Measurements from ENCODE around the gene TNIK. TPM values are rescaled to one million over a fixed set of nuclear protein-coding genes. Genes with fewer than 3 reads are reported as not detected.

Gene TNIK
- total and polyA plus RNA-seq, 4 donors = 3.7 to 9.8 (median 5.2) TPM

DNA sequence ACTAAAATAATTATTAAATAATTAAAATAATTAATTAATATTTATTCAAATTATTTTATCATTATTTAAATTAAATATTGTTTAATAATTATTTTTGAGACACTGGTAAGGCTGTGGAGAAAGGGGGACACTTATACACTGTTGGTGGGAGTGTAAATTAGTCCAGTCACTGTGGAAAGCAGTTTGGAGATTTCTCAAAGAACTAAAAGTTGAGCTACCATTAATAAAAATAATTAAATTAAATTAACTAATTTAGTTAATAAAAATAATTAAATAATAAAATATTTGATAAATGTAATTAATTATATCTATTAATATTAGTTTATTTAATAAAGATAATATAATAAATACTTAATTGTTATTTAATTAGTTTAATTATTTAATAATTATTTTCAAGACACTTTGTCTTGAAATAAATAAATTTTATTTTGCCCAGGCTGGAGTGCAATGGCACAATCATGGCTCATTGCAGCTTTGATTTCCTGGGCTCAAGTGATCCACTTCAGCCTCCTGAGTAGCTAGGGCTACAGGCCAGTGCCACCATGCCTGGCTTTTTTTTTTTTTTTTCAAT is 16.4 kb upstream of the TNIK start:
- no peaks in the 10 kb centered on the region for H3K27me3 ChIP-seq (ENCODE audit: control insufficient read depth in 4 of 4, insufficient read depth in 4 of 4, low read length in 3 of 4)
- no peak overlapping the region for H3K27ac ChIP-seq (ENCODE audit: low read depth in 1 of 2, low read length in 2 of 2)
- no peak for DNase-seq (ENCODE audit: low spot score)
- no peaks in the 10 kb centered on the region for H3K4me1 ChIP-seq (ENCODE audit: control insufficient read depth in 4 of 4, insufficient read depth in 4 of 4, low read length in 3 of 4)
- TF ChIP-seq FOXA1 (IDR thresholded peaks at IDR 0.05) (no peak), HNF4A (conservative IDR thresholded peaks at IDR 0.05) (no peak), ATF3 (IDR thresholded peaks at IDR 0.05) (no peak), YY1 (IDR thresholded peaks at IDR 0.05) (no peak), RAD21 (IDR thresholded peaks at IDR 0.05) (no peak), NR2F2 (IDR thresholded peaks at IDR 0.05) (no peak), HNF4G (IDR thresholded peaks at IDR 0.05) (no peak), FOXA2 (IDR thresholded peaks at IDR 0.05) (no peak), JUND (IDR thresholded peaks at IDR 0.05) (no peak), EGR1 (IDR thresholded peaks at IDR 0.05; ENCODE audit: low read depth in 2 of 2) (no peak), RXRA (IDR thresholded peaks at IDR 0.05) (no peak)
- TF ChIP-seq, protein P1, sequence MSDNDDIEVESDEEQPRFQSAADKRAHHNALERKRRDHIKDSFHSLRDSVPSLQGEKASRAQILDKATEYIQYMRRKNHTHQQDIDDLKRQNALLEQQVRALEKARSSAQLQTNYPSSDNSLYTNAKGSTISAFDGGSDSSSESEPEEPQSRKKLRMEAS (IDR thresholded peaks at IDR 0.05) = no peak
- TF ChIP-seq, protein P2, sequence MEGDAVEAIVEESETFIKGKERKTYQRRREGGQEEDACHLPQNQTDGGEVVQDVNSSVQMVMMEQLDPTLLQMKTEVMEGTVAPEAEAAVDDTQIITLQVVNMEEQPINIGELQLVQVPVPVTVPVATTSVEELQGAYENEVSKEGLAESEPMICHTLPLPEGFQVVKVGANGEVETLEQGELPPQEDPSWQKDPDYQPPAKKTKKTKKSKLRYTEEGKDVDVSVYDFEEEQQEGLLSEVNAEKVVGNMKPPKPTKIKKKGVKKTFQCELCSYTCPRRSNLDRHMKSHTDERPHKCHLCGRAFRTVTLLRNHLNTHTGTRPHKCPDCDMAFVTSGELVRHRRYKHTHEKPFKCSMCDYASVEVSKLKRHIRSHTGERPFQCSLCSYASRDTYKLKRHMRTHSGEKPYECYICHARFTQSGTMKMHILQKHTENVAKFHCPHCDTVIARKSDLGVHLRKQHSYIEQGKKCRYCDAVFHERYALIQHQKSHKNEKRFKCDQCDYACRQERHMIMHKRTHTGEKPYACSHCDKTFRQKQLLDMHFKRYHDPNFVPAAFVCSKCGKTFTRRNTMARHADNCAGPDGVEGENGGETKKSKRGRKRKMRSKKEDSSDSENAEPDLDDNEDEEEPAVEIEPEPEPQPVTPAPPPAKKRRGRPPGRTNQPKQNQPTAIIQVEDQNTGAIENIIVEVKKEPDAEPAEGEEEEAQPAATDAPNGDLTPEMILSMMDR (IDR thresholded peaks at IDR 0.05; ENCODE audit: low read depth, low read length, missing input control) = no peak
- no peaks in the 10 kb centered on the region for H3K9me3 ChIP-seq (ENCODE audit: control insufficient read depth in 4 of 4, low read length in 3 of 4)
- no peak overlapping the region for H3K4me3 ChIP-seq (ENCODE audit: low read depth in 1 of 3, low read length in 3 of 3)
- H3K9ac ChIP-seq (ENCODE audit: low read depth in 1 of 2, low read length in 2 of 2) = no peak overlapping the region
- no peaks in the 10 kb centered on the region for H3K36me3 ChIP-seq (ENCODE audit: control insufficient read depth in 4 of 4, insufficient read depth in 3 of 4, low read depth in 1 of 4, low read length in 3 of 4)

DNA sequence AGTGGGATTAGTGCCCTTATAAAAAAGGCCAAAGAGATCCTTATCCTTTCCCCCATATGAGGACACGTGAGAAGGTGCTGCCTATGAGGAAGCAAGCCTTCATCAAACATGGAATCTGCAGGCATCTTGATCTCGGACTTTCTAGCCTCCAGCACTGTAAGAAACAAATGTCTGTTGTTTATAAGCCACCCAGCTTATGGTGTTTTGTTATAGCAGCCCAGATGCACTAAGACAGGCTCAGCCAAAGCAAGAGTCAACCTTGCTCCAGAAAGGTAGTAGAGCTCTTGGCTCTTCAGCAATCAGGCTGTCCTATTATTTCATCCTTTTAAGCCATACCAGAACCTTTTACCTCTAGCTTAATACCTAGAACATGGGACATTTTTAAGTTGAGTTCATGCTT is 12.3 kb upstream of the TNIK start:
- Histone ChIP-seq H3K27ac (ENCODE audit: low read depth in 1 of 2, low read length in 2 of 2) (no peak overlapping the region), H3K27me3 (ENCODE audit: control insufficient read depth in 4 of 4, insufficient read depth in 4 of 4, low read length in 3 of 4) (no peaks in the 10 kb centered on the region), H3K9me3 (ENCODE audit: control insufficient read depth in 4 of 4, low read length in 3 of 4) (no peaks in the 10 kb centered on the region), H3K4me3 (ENCODE audit: low read depth in 1 of 3, low read length in 3 of 3) (no peak overlapping the region), H3K36me3 (ENCODE audit: control insufficient read depth in 4 of 4, insufficient read depth in 3 of 4, low read depth in 1 of 4, low read length in 3 of 4) (no peaks in the 10 kb centered on the region), H3K4me1 (ENCODE audit: control insufficient read depth in 4 of 4, insufficient read depth in 4 of 4, low read length in 3 of 4) (no peaks in the 10 kb centered on the region), H3K9ac (ENCODE audit: low read depth in 1 of 2, low read length in 2 of 2) (no peak overlapping the region)
- DNase-seq (ENCODE audit: low spot score) = no peak
- WGBS = 86% methylated on average over 2 of the region's 2 CpGs
- no peak for TF ChIP-seq FOXA1 (IDR thresholded peaks at IDR 0.05)
- TF ChIP-seq RAD21 (IDR thresholded peaks at IDR 0.05) = no peak
- TF ChIP-seq SP1 (IDR thresholded peaks at IDR 0.05) = no peak
- TF ChIP-seq TAF1 (conservative IDR thresholded peaks at IDR 0.05) = no peak
- TF ChIP-seq, protein P2 (IDR thresholded peaks at IDR 0.05; ENCODE audit: low read depth, low read length, missing input control) = no peak
- TF ChIP-seq, protein P1 (IDR thresholded peaks at IDR 0.05) = no peak
- no peak for TF ChIP-seq FOXA2 (IDR thresholded peaks at IDR 0.05)
- TF ChIP-seq, protein P3, sequence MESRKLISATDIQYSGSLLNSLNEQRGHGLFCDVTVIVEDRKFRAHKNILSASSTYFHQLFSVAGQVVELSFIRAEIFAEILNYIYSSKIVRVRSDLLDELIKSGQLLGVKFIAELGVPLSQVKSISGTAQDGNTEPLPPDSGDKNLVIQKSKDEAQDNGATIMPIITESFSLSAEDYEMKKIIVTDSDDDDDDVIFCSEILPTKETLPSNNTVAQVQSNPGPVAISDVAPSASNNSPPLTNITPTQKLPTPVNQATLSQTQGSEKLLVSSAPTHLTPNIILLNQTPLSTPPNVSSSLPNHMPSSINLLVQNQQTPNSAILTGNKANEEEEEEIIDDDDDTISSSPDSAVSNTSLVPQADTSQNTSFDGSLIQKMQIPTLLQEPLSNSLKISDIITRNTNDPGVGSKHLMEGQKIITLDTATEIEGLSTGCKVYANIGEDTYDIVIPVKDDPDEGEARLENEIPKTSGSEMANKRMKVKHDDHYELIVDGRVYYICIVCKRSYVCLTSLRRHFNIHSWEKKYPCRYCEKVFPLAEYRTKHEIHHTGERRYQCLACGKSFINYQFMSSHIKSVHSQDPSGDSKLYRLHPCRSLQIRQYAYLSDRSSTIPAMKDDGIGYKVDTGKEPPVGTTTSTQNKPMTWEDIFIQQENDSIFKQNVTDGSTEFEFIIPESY (IDR thresholded peaks at IDR 0.05) = no peak
- no peak for TF ChIP-seq RXRA (IDR thresholded peaks at IDR 0.05)
- no peak for TF ChIP-seq HNF4G (IDR thresholded peaks at IDR 0.05)
- TF ChIP-seq GABPA (IDR thresholded peaks at IDR 0.05 in 1 of 2, conservative IDR thresholded peaks at IDR 0.05 in 1 of 2) = no peak
- TF ChIP-seq ATF3 (IDR thresholded peaks at IDR 0.05) = no peak
- TF ChIP-seq HNF4A (conservative IDR thresholded peaks at IDR 0.05) = no peak
- TF ChIP-seq EGR1 (IDR thresholded peaks at IDR 0.05; ENCODE audit: low read depth in 2 of 2) = no peak
- no peak for TF ChIP-seq YY1 (IDR thresholded peaks at IDR 0.05)
- TF ChIP-seq JUND (IDR thresholded peaks at IDR 0.05) = no peak
- TF ChIP-seq, protein P4, sequence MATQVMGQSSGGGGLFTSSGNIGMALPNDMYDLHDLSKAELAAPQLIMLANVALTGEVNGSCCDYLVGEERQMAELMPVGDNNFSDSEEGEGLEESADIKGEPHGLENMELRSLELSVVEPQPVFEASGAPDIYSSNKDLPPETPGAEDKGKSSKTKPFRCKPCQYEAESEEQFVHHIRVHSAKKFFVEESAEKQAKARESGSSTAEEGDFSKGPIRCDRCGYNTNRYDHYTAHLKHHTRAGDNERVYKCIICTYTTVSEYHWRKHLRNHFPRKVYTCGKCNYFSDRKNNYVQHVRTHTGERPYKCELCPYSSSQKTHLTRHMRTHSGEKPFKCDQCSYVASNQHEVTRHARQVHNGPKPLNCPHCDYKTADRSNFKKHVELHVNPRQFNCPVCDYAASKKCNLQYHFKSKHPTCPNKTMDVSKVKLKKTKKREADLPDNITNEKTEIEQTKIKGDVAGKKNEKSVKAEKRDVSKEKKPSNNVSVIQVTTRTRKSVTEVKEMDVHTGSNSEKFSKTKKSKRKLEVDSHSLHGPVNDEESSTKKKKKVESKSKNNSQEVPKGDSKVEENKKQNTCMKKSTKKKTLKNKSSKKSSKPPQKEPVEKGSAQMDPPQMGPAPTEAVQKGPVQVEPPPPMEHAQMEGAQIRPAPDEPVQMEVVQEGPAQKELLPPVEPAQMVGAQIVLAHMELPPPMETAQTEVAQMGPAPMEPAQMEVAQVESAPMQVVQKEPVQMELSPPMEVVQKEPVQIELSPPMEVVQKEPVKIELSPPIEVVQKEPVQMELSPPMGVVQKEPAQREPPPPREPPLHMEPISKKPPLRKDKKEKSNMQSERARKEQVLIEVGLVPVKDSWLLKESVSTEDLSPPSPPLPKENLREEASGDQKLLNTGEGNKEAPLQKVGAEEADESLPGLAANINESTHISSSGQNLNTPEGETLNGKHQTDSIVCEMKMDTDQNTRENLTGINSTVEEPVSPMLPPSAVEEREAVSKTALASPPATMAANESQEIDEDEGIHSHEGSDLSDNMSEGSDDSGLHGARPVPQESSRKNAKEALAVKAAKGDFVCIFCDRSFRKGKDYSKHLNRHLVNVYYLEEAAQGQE (IDR thresholded peaks at IDR 0.05) = no peak
- no peak for TF ChIP-seq NR2F2 (IDR thresholded peaks at IDR 0.05)
